ENCODE results near the gene CTNNA3.

The CTNNA3 gene

GRCh38 chr10:66941491-66941890, 754.5 kb downstream of the CTNNA3 start:
- no peak for DNase-seq
- H3K4me3 ChIP-seq (ENCODE audit: low read depth, low read length), result no peak overlapping the region
- H3K36me3 ChIP-seq, result no peaks in the 10 kb centered on the region
- H3K4me1 ChIP-seq, result no peaks in the 10 kb centered on the region
- no peak for TF ChIP-seq CTCF (IDR thresholded peaks at IDR 0.05; ENCODE audit: low read depth, low read length)
- no peaks in the 10 kb centered on the region for H3K27me3 ChIP-seq
- no peaks in the 10 kb centered on the region for H3K9me3 ChIP-seq

- H3K36me3 ChIP-seq, result no peaks in the 10 kb centered on the region
- no peaks in the 10 kb centered on the region for H3K27me3 ChIP-seq
- no peaks in the 10 kb centered on the region for H3K4me1 ChIP-seq
- TF ChIP-seq CTCF (IDR thresholded peaks at IDR 0.05; ENCODE audit: low read depth, low read length), result no peak
- H3K9me3 ChIP-seq, result no peaks in the 10 kb centered on the region
- no peak overlapping the region for H3K4me3 ChIP-seq (ENCODE audit: low read depth, low read length)
- no peak for DNase-seq
Measured at GRCh38 chr10:66940965-66941364, 755.0 kb downstream of the CTNNA3 start.

GRCh38 chr10:66934711-66935110, 761.3 kb downstream of the CTNNA3 start:
- Histone ChIP-seq H3K4me3 (ENCODE audit: low read depth, low read length) (no peak overlapping the region), H3K27me3 (peaks cover 10% of the 10 kb centered on the region), H3K4me1 (no peaks in the 10 kb centered on the region), H3K9me3 (no peaks in the 10 kb centered on the region), H3K36me3 (no peaks in the 10 kb centered on the region)
- no peak for TF ChIP-seq CTCF (IDR thresholded peaks at IDR 0.05; ENCODE audit: low read depth, low read length)
- DNase-seq, result no peak

- Histone ChIP-seq H3K36me3 (no peaks in the 10 kb centered on the region), H3K4me3 (ENCODE audit: low read depth, low read length) (0 out of 2 replicates have a peak overlapping the region, but pooled peaks have one; percentile 6), H3K4me1 (no peaks in the 10 kb centered on the region), H3K27me3 (peaks cover 38% of the 10 kb centered on the region), H3K9me3 (no peaks in the 10 kb centered on the region)
- peak; percentile 57 for DNase-seq
- no peak for TF ChIP-seq CTCF (IDR thresholded peaks at IDR 0.05; ENCODE audit: low read depth, low read length)
Measured at GRCh38 chr10:66931949-66932343, 764.0 kb downstream of the CTNNA3 start.

GRCh38 chr10:66931340-66931948, 764.6 kb downstream of the CTNNA3 start:
- peak; percentile 20 for DNase-seq
- H3K9me3 ChIP-seq, result no peaks in the 10 kb centered on the region
- no peaks in the 10 kb centered on the region for H3K36me3 ChIP-seq
- peaks cover 43% of the 10 kb centered on the region for H3K27me3 ChIP-seq
- 0 out of 2 replicates have a peak overlapping the region, but pooled peaks have one; percentile 6 for H3K4me3 ChIP-seq (ENCODE audit: low read depth, low read length)
- peak; percentile 83 for TF ChIP-seq CTCF (IDR thresholded peaks at IDR 0.05; ENCODE audit: low read depth, low read length)
- no peaks in the 10 kb centered on the region for H3K4me1 ChIP-seq

- TF ChIP-seq CTCF (IDR thresholded peaks at IDR 0.05; ENCODE audit: low read depth, low read length), result no peak
- Histone ChIP-seq H3K4me3 (ENCODE audit: low read depth, low read length) (no peak overlapping the region), H3K36me3 (no peaks in the 10 kb centered on the region), H3K4me1 (no peaks in the 10 kb centered on the region), H3K9me3 (no peaks in the 10 kb centered on the region), H3K27me3 (peaks cover 43% of the 10 kb centered on the region)
- DNase-seq, result no peak
Measured at GRCh38 chr10:66929375-66929774, 766.6 kb downstream of the CTNNA3 start.

Data from BE2C (cell line).